HG03045 (cell line): ENCODE data around the gene ELMOD3.
"Not testable (repeated sequence)": the region's sequence is repeated elsewhere in the genome, so short reads cannot be mapped to it uniquely, and the experiment has no call there.

Source experiments
- ATAC-seq: cut with Tn5 transposase; IDR thresholded peaks from one replicate; pipeline ENCODE4 v1.9.1; 2021; ENCODE audit warnings: mild to moderate bottlenecking, moderate library complexity; ENCODE audit not compliant: unreplicated experiment

Gene ELMOD3

DNA sequence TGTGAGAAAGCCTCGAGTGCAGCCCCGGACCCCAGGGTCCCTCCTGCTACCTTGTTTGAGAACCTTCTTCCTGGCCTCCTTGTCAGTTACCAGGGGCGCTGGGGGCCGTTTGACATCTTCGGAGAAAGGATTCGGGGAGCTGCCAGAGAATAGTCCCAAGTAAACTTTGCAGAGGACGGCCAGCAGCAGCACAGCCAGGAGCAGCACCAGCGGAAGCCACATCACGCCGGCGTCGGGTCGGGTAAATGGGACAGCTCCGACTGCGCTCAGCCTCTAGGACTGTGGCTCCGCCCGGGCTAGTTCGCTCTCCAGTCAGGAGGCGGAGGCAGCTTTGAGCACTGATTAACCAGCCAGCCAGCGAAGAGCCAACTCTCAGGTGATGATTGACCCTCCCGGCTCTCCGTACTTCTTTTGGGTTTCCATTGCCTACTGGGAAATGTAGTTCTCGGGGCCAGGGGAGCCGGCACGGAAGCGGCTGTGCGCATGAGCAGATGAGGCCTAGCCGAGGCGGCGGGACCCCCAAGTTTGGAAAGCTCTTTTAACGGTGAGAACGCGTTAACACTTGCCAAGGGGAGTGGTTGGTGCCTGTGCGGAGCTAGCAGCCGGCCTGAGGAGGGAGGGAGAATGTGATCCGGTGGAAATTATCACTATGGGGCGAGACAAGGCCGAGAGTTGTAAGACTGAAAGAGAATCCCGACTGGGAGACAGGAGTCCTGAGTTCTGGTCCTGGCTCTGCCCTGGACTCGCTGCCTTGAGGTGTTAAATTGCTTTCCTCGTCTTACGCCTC, at the start of gene ELMOD3, which contains the start of gene RETSAT:
Gene ELMOD3 (plus strand): TSS at position 484 of the 787 bp plus-strand sequence. CDS start 2,430 bp downstream, outside the sequence.
Gene RETSAT (minus strand): TSS at position 243 of the 787 bp plus-strand sequence. CDS start 21 bp downstream, at position 222.
- ATAC-seq = peak; percentile 96

DNA sequence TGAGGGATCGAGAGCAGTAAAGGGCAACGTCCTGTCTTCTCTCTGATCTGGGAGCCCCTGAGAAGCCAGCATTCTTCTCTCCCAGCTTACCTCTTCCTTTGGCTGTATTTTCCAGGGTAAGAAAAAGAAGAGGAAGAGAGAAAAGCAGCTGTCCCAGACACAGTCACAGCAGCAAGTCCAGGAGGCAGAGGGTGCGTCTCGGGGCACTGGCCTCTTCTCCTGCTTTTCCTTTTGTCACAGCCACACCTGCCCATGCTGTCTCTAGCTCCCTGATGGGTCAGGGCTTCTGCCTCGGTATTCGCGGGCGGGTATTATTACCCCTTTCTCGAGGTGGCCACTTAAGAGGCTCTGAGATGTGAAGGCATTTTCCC, 47.1 kb upstream of the ELMOD3 start:
- ATAC-seq = no peak

DNA sequence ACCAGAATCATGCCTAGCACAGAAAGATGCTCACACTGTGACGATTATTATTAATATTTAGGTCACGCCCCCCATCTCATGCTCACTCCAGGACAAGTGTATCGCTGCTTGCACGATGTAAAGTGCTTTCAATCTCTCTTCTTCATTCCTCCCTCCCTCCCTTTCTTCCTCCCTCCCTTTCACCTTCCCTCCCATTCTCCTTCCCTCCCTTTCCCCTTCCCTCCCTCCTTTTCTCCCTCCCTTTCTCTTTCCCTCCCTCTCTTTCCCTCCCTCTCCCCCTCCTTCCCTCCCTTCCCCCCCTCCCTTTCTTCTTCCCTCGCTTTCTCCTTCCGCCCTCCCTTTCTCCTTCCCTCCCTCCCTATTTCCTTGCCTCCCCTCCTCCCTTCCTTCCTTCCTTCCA, 46.4 kb upstream of the ELMOD3 start:
- no peak for ATAC-seq

DNA sequence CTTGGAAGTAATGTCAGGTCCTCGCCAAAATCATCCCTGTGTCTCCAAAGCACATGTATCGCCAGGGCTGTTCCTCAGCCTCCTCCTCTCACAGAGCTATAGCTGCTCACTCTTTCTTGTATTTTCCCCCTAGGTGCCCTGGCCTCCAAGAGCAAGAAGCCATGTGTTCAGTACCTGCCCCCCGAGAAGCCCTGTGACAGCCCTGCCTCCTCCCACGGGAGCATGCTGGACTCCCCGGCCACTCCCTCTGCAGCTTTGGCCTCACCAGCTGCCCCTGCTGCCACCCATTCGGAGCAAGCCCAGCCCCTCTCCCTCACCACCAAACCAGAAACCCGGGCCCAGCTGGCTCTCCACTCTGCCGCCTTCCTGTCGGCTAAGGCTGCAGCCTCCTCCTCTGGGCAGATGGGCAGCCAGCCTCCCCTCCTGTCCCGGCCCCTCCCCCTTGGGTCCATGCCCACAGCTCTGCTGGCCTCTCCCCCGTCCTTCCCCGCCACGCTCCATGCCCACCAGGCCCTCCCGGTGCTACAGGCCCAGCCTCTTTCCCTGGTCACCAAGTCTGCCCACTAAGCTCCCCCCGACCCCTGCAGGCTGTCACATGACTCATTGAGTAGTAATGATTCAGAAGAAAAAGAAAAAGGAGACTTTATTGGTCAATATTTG, 45.5 kb upstream of the ELMOD3 start:
- no peak for ATAC-seq

DNA sequence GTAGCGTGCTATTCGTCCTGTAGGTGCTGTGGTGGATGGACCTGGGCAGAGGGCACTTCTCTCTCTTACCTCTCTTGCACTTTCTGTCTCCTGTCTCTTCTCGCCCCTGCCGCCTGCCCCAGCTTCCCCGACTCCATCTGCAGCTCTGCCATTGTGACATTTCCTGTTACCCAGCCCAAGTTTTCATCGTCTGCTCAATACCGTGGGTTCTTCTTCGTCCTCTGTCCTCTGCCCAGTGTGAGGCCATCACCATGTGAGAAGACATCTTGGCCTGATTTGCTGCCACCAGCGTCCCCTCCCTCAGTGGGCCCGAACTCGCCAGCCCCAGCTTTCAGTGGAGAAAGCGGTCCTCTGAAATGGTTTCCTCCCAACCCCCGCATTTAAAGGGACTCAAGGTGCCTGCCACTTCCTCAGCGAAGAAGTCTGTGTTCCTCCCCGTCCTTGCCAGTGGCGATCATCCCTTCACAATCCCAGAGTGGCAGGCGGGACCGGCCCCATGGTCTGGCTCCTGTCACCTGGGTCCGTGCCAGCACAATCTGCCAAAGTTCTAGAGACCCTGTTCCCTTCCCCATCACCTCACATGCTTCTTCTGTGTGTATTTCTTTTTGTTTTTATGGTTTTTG, 44.8 kb upstream of the ELMOD3 start:
- ATAC-seq = no peak

DNA sequence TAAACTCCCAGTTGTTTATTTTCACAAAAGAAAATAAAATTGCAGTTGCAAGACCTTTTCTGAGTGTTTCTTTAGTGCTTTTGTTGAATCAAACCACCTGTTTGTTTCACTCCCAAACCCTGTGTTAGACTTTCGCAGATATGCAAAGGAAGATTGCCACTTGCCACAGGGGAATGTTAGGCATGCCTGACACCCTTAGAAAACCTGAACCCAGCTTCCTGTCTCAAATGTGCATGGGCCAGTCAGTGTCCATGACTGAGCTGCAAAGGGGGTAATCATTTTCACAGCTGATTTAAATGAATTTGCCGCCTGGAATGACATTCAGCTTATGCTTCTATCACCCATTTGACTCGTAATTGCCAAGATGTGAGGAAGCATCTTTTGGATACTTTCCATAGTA, 44.2 kb upstream of the ELMOD3 start:
- peak; percentile 50 for ATAC-seq

DNA sequence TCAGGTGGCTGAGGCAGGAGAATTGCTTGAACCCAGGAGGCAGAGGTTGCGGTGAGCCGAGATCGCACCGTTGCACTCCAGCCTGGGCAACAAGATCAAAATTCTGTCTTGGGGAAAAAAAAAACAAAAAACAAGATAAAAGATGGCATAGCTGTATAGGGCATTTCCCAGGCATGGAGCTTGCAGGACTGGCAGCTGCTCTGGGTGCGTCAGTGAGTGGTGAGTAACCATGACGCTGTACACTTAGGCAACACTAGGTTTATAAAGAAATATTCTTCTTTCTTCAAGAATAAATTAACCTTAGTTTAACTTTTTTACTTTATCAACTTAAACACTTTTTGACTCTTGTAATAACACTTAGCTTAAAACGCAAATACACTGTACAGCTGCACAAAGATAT, 42.2 kb upstream of the ELMOD3 start:
- ATAC-seq = no peak

DNA sequence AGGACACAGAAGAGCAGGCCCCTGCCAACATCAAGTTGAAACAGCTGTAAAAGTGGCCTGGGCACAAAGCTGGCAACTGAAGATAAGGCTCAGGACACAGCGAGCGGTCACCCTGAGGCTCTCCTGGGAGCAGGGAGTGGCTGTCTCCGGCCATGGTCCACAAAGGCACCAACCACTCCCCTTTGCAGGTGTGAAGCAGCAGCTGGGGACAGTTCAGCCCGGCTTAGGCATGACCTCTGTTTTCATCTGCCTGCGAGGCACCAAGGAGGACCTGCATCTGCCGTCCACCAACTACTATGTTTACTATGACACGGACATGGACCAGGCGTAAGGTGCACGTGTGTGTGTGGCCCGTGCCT, 39.7 kb upstream of the ELMOD3 start:
- no peak for ATAC-seq

DNA sequence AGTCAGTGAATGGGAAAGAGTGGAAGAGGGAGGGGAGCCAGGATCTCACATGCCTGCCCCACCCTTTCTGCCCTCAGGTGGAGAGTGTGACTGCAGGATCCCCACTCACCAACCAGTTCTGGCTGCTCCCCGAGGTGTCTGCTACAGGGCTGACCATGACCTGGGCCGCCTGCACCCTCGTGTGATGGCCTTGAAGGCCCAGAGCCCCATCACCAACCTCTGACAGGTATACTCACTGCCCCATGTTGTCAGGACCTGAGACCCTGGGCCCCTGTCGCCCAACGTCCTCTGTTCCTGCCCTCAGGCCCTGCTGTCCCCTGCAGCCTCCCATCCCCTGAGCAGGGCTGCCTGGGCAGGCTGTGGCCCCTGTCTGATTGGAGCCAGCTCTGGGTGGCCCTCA, 38.6 kb upstream of the ELMOD3 start:
- ATAC-seq = not testable (repeated sequence)

DNA sequence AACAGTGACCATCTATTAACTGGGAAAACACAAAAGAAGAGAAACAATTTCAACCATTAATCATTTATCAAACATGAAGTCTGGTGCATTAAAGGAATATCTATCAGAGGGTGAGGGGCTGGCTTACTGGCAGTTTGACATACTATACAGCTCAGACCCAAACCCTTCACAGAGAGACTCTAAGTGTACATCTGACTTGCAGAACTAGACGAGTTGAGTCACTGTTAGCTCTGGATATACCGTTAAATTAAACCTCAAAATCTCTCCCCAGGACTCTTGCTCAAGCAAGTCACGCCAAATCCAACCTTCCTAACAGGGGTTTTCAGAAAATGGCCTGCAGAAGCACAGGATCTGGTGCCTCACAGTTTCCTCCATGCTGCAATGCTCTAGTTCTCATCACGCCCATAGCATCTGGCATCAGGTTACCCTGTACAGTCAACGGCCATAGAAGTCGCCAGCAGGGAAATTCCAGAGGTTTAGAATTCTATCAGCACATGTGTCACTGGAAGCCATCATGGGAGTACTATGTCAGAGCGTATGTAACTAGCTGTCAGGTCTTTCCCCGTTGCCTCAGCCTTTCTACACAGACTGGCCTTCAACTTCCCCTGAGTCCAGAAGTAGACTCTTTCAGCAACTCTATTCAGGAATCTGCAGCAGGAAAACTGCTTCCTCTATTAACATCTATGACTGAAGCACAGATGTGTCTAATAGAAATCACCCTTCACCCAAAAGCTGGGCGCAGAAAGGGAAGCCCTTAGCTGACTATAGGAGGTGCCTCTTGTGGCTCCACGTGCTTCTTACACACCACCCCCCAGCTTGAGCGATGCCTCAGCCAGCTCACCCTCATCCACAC, 36.1 kb upstream of the ELMOD3 start:
- peak; percentile 70 for ATAC-seq

DNA sequence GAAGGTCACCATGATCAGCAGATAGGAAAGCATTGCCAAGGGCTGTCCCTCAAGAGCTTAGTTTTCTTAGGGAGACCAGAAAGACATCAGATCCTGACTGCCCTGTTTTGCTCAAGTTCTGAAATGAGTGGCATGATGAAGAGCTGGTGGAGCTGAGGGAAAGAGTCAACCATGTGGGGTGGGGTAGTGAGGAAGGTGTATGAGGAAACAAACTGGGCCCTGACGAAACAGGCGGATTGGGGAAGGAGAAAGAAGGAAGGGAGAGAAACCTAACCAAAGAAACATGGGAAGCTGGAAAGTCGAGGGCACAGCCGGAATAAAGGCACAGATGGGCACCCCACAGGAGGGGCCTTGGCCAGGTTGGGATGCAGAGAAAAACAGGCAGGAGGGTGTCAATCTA, 34.8 kb upstream of the ELMOD3 start:
- ATAC-seq = no peak

DNA sequence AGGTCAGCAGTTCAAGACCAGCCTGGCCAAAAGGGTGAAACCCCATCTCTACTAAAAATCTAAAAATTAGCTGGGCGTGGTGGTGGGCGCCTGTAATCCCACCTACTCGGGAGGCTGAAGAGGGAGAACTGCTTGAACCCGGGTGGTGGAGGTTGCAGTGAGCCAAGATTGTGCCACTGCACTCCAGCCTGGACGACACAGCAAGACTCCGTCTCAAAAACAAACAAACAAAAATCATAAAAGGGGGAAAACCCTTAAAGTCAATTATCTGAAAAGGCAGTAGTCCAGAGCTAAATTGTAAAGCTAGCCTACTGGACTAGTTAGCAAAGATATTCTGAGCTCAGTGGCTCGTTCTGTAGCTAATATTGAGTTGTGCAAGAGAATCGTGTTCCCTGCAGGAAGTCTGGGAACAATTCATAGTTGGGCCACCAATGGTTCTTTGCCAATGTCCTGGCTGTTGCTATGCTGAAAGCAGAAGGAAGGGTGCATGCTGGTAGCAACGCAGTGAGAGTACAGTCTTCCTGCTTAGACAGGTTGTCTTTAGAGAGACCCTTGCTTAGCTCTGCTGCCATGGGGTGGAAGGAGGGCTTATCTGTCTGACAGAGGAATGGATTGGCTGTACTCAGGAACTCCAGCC, 31.1 kb upstream of the ELMOD3 start:
- no peak for ATAC-seq

DNA sequence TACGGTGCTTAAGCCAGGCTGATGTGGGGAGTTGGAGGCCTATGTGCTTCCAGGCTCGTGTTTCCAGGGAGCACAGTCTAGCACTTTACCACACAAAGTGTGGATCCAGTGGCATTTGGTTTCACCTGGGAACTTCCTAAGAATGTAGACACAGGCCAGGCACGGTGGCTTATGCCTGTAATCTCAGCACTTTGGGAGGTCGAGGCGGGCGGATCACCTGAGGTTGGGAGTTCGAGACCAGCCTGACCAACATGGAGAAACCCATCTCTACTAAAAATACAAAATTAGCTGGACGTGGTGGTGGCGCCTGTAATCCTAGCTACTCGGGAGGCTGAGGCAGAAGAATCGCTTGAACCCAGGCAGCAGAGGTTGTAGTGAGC, 30.6 kb upstream of the ELMOD3 start:
- ATAC-seq = not testable (repeated sequence)

DNA sequence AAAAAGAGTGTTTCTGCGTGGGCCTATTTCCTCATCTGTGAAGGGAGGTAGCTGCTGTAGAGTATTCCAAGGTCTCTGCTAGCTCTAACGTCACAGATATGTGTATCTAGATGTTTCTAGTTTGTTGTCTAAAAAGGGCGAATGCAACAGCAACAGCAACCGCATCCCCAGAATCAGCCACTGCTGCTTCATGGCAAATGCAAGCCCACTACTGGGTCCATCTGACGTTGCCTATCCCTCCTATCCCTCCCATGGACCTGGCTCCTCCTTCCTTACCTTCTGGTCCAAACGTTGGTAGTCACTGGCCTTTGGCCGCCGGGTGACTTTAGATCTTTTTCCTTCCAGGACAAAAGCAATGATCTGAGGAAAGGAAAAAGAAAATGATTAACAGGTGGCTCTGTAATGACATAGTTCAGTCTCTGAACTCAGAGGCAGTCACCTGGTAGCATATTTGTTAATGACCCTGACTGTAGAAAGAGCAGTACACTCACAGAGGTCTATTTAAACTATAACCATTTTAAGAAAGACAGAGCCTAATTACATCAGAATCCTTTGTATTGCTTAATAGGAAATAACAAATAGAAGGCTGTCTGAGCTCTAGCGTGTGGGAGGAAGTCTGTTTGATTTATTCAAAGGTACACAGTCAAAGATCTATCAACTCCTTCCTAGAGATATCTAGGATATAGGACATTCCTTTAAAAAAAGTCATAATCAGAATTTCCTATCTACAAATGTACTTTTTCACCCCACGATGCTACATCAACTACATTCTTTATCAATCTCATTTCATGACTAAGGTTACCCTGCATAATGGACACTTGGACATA, 29.7 kb upstream of the ELMOD3 start:
- no peak for ATAC-seq

DNA sequence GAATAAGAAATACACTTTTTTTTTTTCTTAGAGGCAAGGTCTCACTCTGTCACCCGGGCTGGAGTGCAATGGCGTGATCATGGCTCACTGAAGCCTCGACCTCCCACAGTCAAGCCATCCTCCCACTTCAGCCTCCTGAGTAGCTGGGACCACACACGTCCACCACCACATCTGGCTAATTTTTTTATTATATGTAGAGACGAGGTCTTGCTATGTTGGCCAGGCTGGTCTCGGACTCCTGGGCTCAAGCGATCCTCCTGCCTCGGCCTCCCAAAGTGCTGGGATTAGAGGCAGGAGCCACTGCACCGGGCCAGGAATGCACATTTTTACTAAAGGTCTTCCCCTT, 29.1 kb upstream of the ELMOD3 start:
- ATAC-seq = no peak

DNA sequence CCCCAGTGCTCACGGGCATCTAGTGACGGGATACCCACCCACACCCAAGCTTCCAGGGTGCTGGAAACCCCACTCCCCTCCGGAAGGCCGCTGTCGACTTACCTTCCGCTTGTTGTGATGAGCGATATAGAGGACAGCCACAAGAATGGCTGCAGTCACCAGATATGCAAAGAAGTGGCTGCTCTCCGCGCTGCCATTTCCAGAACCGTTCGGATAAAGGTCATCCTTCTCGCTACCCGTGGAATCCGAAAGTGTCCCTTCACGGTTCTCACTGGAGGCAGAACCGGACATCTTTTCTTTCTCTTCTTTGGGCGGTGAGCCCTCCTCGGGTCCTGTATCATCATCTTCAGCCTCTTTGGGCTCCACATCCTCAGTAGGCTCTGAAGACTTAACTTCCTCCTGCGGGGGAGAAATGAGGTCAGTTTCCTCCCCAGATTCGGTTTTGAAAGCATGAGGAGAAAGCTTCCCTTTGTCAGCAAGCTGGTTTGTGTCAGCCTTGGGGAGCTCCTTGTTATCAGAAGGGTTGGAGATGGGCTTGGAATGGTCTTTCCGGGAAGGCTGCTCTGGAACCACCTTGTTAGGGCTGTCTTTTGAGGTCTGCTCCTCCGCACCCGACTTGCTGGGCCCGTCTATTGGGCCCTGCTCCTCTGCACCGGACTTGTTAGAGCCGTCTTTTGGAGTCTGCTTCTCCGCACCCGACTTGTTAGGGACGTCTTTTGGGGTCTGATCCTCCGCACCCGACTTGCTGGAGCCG, 28.0 kb upstream of the ELMOD3 start:
- ATAC-seq = peak; percentile 32

DNA sequence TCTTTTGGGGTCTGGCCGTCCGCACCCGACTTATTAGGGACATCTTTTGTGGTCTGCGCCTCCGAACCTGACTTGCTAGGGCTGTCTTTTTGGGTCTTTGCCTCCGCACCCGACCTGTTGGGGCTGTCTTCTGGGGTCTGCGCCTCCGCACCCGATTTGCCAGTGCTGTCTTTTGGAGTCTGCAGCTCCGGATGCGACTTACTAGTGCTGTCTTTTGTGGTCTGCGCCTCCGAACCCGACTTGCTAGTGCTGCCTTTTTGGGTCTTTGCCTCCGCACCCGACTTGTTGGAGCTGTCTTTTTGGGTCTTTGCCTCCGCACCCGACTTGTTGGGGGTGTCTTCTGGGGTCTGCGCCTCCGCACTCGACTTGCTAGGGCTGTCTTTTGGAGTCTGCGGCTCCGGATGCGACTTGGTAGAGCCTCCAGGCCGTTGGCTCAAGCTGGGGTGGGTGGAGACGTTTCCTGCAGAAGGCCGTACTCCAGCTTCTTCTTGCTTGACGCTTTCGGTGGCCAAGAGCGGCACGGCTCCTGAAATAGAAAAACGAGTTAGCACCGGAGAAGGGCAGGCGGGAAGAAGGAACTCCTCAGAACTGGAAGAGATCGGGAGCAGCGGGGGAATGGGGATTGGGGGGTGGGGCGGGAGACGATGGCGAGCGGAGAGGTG, 27.3 kb upstream of the ELMOD3 start:
- ATAC-seq = no peak

DNA sequence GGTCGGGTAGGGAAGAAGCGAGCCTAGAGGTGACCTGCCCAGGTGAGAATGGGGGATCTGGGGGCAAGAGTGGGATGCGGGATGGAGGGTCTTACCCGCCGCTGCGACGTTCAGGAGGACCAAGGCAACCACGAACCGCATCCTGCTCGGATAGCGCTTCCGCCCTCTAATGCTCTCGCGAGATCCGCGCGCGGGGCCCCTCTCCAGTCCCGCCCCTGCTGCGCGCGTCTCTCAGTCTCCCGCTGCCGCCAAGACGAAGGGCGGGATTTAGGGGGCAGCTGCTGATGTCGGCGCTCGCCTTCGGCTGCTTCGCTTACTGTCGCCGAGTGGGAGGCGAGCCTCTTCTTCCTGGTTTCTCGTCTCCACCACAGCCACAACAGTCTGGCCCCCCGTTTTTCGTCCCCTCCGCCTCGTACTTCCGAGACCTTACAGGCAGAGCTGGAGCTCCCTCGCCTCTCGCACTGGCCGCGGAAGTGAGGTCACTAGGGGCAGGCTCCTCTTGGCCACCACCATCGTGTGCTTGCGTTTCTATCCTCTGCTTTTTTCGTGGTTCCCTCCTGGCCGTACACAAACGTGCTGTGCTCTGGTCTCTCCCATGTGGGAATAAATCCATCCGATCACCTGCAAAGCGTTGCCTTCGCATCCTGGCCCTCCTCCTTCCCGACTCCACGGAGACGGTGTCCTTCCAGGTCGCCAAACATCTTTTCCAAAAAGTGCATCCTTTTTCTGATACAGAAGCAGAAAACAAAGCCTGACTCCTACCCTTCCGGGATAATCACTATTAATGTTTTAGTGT, 26.5 kb upstream of the ELMOD3 start, which contains the start of gene TGOLN2:
Gene TGOLN2 (minus strand): TSS at position 168 of the 796 bp plus-strand sequence. CDS start 27 bp downstream, at position 141.
- ATAC-seq = peak; percentile 87
